Upper lobe of right lung (tissue), 1 donor: ENCODE measurements around the gene CERS6. TPM values are rescaled to one million over a fixed set of nuclear protein-coding genes. Genes with fewer than 3 reads are reported as not detected.

Experiments used
- ATAC-seq: fragments of 200-7000 bp; cut with Tn5 transposase; one replicate; pipeline ENCODE4 v1.9.1; 2020; ENCODE audit warnings: mild to moderate bottlenecking, moderate library complexity
- DNase-seq: peaks from one replicate; pipeline ENCODE4 v3.0.0-alpha.2; 2020
- H3K27ac ChIP-seq: fragments of 200-600 bp; one replicate; pipeline ENCODE4 v1.8.0; 2022
- H3K27me3 ChIP-seq: fragments of 200-600 bp; one replicate; pipeline ENCODE4 v1.8.0; 2022; ENCODE audit warnings: mild to moderate bottlenecking
- H3K36me3 ChIP-seq: fragments of 200-600 bp; one replicate; pipeline ENCODE4 v1.8.0; 2022
- H3K4me1 ChIP-seq: fragments of 200-600 bp; one replicate; pipeline ENCODE4 v1.8.0; 2022
- H3K4me3 ChIP-seq: fragments of 200-600 bp; one replicate; pipeline ENCODE4 v1.8.0; 2022; ENCODE audit warnings: mild to moderate bottlenecking
- H3K9me3 ChIP-seq: fragments of 200-600 bp; one replicate; pipeline ENCODE4 v1.8.0; 2022
- intact Hi-C: fragments of 100-400 bp; cut with DNase I; formaldehyde crosslinking; loops from one replicate; pipeline ENCODE4 v1.11.0; 2022
- total RNA-seq: library from RNA; stranded (reverse); fragmentation: NEBNext Ultra II Directional; extraction: Animal tissue kit (Norgen Biotek cat#: 25700); gene quantifications from one replicate; pipeline ENCODE4 v1.2.1, GENCODE V29; 2021
- TF ChIP-seq, protein P1 (sequence below): fragments of 200-600 bp; IDR thresholded peaks from one replicate; pipeline ENCODE4 v1.8.0; 2022; ENCODE audit warnings: antibody characterized with exemption
- donor health status: DM: no; HTN: yes; CAD: no; lungs with severe emphysema.

Gene CERS6
- total RNA-seq, 1 donor from 2014 or later: 17.8 TPM

DNA sequence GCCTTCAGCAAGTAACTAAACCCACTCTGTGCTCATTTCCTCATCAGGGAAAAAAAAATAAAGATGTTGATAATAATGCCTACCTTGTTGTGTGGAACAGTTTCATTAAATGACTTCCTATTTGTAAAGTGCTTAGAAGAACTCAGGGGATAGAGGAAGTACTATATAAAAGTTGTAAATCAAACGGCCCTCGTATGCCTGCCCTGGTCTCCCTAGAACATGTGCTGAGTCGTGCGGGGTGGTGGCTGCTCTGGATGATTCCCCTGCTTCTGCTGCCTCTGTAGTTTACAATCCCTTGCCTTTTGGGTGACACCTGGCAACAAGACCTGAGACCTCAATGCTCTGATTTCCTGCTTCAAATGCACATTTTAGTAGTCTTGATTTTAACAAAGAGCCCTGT lies 170.0 kb downstream of the CERS6 start:
- intact Hi-C loops: no loop called here
- TF ChIP-seq, protein P1, sequence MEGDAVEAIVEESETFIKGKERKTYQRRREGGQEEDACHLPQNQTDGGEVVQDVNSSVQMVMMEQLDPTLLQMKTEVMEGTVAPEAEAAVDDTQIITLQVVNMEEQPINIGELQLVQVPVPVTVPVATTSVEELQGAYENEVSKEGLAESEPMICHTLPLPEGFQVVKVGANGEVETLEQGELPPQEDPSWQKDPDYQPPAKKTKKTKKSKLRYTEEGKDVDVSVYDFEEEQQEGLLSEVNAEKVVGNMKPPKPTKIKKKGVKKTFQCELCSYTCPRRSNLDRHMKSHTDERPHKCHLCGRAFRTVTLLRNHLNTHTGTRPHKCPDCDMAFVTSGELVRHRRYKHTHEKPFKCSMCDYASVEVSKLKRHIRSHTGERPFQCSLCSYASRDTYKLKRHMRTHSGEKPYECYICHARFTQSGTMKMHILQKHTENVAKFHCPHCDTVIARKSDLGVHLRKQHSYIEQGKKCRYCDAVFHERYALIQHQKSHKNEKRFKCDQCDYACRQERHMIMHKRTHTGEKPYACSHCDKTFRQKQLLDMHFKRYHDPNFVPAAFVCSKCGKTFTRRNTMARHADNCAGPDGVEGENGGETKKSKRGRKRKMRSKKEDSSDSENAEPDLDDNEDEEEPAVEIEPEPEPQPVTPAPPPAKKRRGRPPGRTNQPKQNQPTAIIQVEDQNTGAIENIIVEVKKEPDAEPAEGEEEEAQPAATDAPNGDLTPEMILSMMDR: no peak
- H3K27ac ChIP-seq: no peak overlapping the region
- H3K27me3 ChIP-seq: no peaks in the 10 kb centered on the region
- ATAC-seq (no peak), DNase-seq (no peak)
- no peaks in the 10 kb centered on the region for H3K36me3 ChIP-seq
- no peak overlapping the region for H3K4me3 ChIP-seq
- no peaks in the 10 kb centered on the region for H3K9me3 ChIP-seq
- no peaks in the 10 kb centered on the region for H3K4me1 ChIP-seq

DNA sequence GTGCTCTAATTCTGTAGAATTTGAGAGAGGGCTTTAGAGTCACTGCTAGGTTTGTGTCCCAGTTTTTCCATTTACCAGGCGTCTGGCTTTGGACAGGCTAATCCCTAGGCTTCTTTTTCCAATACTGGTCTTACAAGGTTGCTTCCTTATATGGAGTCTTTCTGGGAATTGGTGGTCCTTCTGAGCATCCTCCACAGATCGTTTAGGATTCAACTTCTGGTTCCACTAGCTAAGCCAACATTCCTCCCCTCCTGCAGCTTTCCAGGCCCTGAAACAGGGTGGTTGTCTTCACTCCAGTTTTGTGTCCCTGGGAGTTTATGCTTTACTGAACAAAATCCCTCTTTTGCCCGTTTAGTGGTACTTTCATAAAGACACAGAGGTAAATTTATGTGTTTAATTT lies 170.6 kb downstream of the CERS6 start:
- Histone ChIP-seq H3K9me3 (no peaks in the 10 kb centered on the region), H3K27ac (no peak overlapping the region), H3K4me3 (no peak overlapping the region), H3K36me3 (no peaks in the 10 kb centered on the region), H3K27me3 (no peaks in the 10 kb centered on the region), H3K4me1 (no peaks in the 10 kb centered on the region)
- no peak for ATAC-seq
- DNase-seq: no peak
- intact Hi-C loops: no loop called here
- TF ChIP-seq, protein P1: no peak

DNA sequence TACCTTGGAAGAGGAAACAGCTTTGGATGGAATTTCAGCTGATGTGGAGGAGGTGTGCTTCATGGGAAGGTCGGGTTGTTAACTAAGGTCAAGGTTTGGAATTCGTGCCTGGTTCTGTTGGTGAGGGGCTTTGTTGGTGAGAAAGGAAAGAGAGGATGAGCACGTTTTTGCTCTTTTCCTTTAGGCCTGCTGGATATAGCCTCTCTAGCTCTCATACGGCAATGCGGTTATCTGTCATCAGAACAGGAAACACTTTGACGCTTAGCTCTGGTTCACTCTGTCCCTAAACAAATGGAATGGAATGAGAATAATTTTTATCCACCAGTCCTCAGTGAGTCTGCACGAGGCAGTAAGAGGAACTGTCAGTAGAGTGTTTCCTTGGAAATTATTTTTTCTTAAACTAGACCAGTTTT lies 176.6 kb downstream of the CERS6 start:
- no peak overlapping the region for H3K4me3 ChIP-seq
- intact Hi-C loops: no loop called here
- H3K36me3 ChIP-seq: no peaks in the 10 kb centered on the region
- TF ChIP-seq, protein P1: no peak
- peaks cover 12% of the 10 kb centered on the region for H3K4me1 ChIP-seq
- DNase-seq (no peak), ATAC-seq (peak; percentile 75)
- H3K27me3 ChIP-seq: no peaks in the 10 kb centered on the region
- peak overlapping the region; percentile 73 for H3K27ac ChIP-seq
- no peaks in the 10 kb centered on the region for H3K9me3 ChIP-seq

DNA sequence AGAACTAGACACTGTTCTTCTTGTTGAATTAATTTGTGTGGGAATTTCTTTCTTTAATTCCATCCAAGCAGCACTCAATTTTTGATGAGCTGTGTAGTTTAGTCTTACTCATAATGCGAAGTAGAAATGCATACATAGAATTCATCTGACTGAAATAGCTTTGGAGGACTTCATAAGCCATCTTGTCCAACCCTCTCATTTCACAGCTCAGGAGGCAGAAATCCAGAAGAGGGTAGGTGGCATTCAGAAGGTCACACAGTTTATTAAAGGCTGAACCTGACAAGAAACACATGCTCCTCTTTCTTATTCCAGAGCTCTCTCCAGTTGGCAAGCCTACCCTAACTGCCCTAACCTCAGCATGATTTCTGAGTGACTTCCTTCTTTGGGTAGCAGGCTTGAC lies 177.1 kb downstream of the CERS6 start:
- no peak for DNase-seq
- H3K27ac ChIP-seq: peak overlapping the region; percentile 13

DNA sequence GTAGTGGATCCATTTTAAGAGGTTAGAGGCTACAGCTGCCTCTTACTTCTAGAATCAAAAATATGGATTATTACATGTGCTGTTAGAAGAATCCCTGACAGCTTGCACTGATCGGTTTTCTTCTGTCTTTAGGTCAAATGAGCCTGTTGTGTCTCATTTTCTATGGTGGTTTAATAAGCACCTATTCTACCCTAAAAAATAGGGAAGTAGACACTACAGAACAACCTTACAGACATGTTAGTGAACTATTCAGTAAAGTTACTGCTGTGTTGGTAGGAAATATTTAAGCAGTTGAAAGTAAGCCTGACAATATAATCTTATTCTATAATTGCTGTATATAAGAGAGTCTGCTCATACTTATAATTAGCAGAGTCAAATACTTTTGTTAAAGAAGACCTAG lies 177.8 kb downstream of the CERS6 start:
- ATAC-seq: no peak
- Histone ChIP-seq H3K27me3 (no peaks in the 10 kb centered on the region), H3K9me3 (no peaks in the 10 kb centered on the region), H3K4me1 (peaks cover 12% of the 10 kb centered on the region), H3K4me3 (no peak overlapping the region), H3K36me3 (no peaks in the 10 kb centered on the region), H3K27ac (no peak overlapping the region)
- intact Hi-C loops: no loop called here
- TF ChIP-seq, protein P1: no peak
- no peak for DNase-seq

More for the DNA sequence above, 177.1 kb downstream of the CERS6 start:
- no peaks in the 10 kb centered on the region for H3K9me3 ChIP-seq
- H3K36me3 ChIP-seq: no peaks in the 10 kb centered on the region
- ATAC-seq: peak; percentile 34
- H3K4me1 ChIP-seq: peaks cover 12% of the 10 kb centered on the region
- no peak overlapping the region for H3K4me3 ChIP-seq
- no peaks in the 10 kb centered on the region for H3K27me3 ChIP-seq
- TF ChIP-seq, protein P1: no peak
- intact Hi-C loops: no loop called here

DNA sequence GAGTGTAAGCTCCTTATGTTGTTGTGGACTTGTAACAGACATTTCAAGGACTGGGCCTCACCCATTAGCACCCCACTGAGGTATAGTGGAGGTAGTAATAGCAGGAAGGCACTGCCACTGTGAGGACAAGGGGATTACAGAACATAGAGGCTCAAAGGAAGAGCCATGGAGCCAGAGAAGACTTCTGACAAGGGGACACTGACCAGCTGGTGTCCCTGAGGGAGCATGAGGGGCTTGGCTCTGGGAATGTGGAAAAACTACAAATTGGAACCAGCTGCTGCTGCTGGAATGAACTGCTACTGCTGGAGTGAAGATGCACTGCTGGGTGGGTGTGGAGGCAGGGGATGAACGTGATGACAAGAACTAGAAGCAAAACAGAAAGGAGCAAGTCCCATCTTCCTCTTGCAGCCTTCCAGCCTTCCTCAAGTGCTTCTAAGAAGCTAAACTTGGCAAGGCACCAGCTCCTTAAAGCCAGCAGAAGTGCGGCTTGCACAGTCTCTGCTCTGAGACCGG lies 179.0 kb downstream of the CERS6 start:
- intact Hi-C loops: no loop called here

More for the DNA sequence above, 179.0 kb downstream of the CERS6 start:
- peaks cover 12% of the 10 kb centered on the region for H3K4me1 ChIP-seq
- DNase-seq: no peak
- no peaks in the 10 kb centered on the region for H3K27me3 ChIP-seq
- no peaks in the 10 kb centered on the region for H3K36me3 ChIP-seq
- no peaks in the 10 kb centered on the region for H3K9me3 ChIP-seq
- H3K4me3 ChIP-seq: no peak overlapping the region
- TF ChIP-seq, protein P1: no peak
- ATAC-seq: peak; percentile 67
- no peak overlapping the region for H3K27ac ChIP-seq
